Measurements from ENCODE around the gene SYT6.

SYT6 gene

GRCh38 chr1:114154146-114154962, 685 bp upstream of the SYT6 start:
- ATAC-seq = no peak

- ATAC-seq = no peak
These were observed 985 bp downstream of the SYT6 start for GRCh38 chr1:114152508-114153260.

GRCh38 chr1:114152089-114152507, 1.6 kb downstream of the SYT6 start:
- no peak for ATAC-seq

- ATAC-seq = no peak
These were observed 3.7 kb downstream of the SYT6 start for GRCh38 chr1:114150016-114150415.

GRCh38 chr1:114149211-114149610, 4.5 kb downstream of the SYT6 start:
- ATAC-seq = no peak

- no peak for ATAC-seq
These were observed 8.0 kb downstream of the SYT6 start for GRCh38 chr1:114145504-114146151.

- ATAC-seq = no peak
These were observed 9.7 kb downstream of the SYT6 start for GRCh38 chr1:114144016-114144415.

- ATAC-seq = no peak
These were observed 14.1 kb downstream of the SYT6 start for GRCh38 chr1:114139540-114139939.

- ATAC-seq = no peak
These were observed 16.2 kb downstream of the SYT6 start for GRCh38 chr1:114137497-114137896.

GRCh38 chr1:114135786-114136185, 17.9 kb downstream of the SYT6 start:
- ATAC-seq = no peak

- no peak for ATAC-seq
These were observed 19.2 kb downstream of the SYT6 start for GRCh38 chr1:114134518-114134917.

- ATAC-seq = no peak
These were observed 20.5 kb downstream of the SYT6 start for GRCh38 chr1:114133129-114133528.

- ATAC-seq = no peak
These were observed 22.0 kb downstream of the SYT6 start for GRCh38 chr1:114131526-114132220.

- no peak for ATAC-seq
These were observed 22.7 kb downstream of the SYT6 start for GRCh38 chr1:114130846-114131525.

GRCh38 chr1:114130213-114130612, 23.5 kb downstream of the SYT6 start:
- no peak for ATAC-seq

GRCh38 chr1:114128293-114128692, 25.4 kb downstream of the SYT6 start:
- ATAC-seq = no peak

- ATAC-seq = no peak
These were observed 27.2 kb downstream of the SYT6 start for GRCh38 chr1:114126261-114127095.

- no peak for ATAC-seq
These were observed 29.0 kb downstream of the SYT6 start for GRCh38 chr1:114124644-114125043.

- ATAC-seq = no peak
These were observed 30.6 kb downstream of the SYT6 start for GRCh38 chr1:114122941-114123618.

GRCh38 chr1:114118351-114118990, 35.2 kb downstream of the SYT6 start:
- ATAC-seq = no peak

Data from activated CD4-positive, CD25-positive, alpha-beta regulatory T cell treated with anti-CD3 and anti-CD28 coated beads, Interleukin-2, amount 50 U/mL, for 24 hours (primary cell).